ENCODE data around the gene RPP40.
"Not testable (repeated sequence)": the region's sequence is repeated elsewhere in the genome, so short reads cannot be mapped to it uniquely, and the experiment has no call there.

DNA sequence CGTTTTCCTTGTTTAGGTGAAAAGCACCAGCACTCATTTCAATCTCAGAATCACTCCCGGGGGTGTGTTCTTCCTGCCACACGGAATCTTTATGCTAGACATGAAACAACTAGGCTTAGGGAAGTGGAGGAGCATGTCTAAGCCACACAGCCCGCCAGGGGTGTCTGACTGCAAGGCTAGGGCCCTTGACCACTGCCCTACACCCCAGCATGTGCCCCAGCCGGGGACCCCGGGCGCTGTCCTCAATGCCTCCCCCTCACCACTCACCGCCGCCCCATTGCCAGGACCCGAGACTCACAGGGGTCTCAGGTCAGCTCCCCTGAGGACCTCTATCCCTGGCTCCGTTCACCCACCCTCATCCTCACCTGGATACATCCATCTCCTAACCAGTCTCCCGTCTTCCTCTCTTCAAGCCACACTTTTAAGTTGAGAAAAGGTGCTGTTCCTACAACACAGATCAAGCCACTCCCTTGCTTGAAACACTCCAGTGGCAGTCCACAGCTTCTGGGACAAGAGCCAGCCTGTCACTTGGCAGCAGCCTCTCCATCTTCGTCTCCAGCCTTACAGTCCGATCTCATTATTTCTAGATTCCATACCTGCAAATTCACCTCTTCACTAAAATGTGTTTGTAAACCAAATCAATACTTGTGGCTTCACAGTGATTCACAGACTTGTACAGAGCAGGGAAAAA is 29.5 kb upstream of the RPP40 start:
- TF ChIP-seq, protein P1, sequence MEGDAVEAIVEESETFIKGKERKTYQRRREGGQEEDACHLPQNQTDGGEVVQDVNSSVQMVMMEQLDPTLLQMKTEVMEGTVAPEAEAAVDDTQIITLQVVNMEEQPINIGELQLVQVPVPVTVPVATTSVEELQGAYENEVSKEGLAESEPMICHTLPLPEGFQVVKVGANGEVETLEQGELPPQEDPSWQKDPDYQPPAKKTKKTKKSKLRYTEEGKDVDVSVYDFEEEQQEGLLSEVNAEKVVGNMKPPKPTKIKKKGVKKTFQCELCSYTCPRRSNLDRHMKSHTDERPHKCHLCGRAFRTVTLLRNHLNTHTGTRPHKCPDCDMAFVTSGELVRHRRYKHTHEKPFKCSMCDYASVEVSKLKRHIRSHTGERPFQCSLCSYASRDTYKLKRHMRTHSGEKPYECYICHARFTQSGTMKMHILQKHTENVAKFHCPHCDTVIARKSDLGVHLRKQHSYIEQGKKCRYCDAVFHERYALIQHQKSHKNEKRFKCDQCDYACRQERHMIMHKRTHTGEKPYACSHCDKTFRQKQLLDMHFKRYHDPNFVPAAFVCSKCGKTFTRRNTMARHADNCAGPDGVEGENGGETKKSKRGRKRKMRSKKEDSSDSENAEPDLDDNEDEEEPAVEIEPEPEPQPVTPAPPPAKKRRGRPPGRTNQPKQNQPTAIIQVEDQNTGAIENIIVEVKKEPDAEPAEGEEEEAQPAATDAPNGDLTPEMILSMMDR (IDR thresholded peaks at IDR 0.05) = not testable (repeated sequence)
- not testable (repeated sequence) for TF ChIP-seq POLR2A (IDR thresholded peaks at IDR 0.05)
